ENCODE data around the gene SIGLEC5. TPM values are rescaled to one million over a fixed set of nuclear protein-coding genes. Genes with fewer than 3 reads are reported as not detected.

Gene SIGLEC5
- total RNA-seq, 1 donor from 2014 or later = not detected

DNA sequence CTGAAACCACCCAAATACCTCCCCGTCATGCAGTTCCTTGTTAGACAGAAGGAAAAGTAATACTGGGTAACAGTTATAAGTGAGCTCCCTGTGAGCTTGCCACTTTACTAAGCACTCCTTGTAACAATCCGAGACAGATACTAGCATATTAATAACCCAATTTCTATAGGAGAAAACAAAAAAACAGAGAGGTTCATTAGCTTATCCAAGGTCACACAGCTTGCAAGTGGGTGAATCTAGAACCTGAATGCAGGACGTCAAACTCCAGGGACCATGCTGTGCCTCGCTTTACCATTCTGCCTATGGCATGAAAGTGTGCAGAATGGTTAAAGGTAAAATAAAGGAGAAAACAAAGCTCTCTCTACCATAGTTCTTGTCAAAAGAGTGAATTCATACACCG lies 15.4 kb downstream of the SIGLEC5 start:
- no peak overlapping the region for H3K4me3 Mint-ChIP-seq (ENCODE audit: unreplicated experiment)
- TF ChIP-seq CTCF (IDR thresholded peaks at IDR 0.05) = no peak
- H3K9me3 Mint-ChIP-seq (ENCODE audit: unreplicated experiment) = peaks cover 9% of the 10 kb centered on the region
- DNase-seq (ENCODE audit: extremely low spot score, unreplicated experiment) = no peak
- no peaks in the 10 kb centered on the region for H3K36me3 Mint-ChIP-seq (ENCODE audit: unreplicated experiment)
- H3K4me1 Mint-ChIP-seq (ENCODE audit: unreplicated experiment) = no peaks in the 10 kb centered on the region
- no peak overlapping the region for H3K27ac Mint-ChIP-seq (ENCODE audit: unreplicated experiment)
- no peaks in the 10 kb centered on the region for H3K27me3 Mint-ChIP-seq (ENCODE audit: unreplicated experiment)

- H3K9me3 Mint-ChIP-seq (ENCODE audit: unreplicated experiment) = peaks cover 12% of the 10 kb centered on the region
- H3K4me3 Mint-ChIP-seq (ENCODE audit: unreplicated experiment) = no peak overlapping the region
- no peak for TF ChIP-seq CTCF (IDR thresholded peaks at IDR 0.05)
- no peak for DNase-seq (ENCODE audit: extremely low spot score, unreplicated experiment)
- no peaks in the 10 kb centered on the region for H3K36me3 Mint-ChIP-seq (ENCODE audit: unreplicated experiment)
- H3K27me3 Mint-ChIP-seq (ENCODE audit: unreplicated experiment) = no peaks in the 10 kb centered on the region
- H3K27ac Mint-ChIP-seq (ENCODE audit: unreplicated experiment) = no peak overlapping the region
- no peaks in the 10 kb centered on the region for H3K4me1 Mint-ChIP-seq (ENCODE audit: unreplicated experiment)
Observed at GRCh38 chr19:51610576-51610975, 19.6 kb downstream of the SIGLEC5 start.

DNA sequence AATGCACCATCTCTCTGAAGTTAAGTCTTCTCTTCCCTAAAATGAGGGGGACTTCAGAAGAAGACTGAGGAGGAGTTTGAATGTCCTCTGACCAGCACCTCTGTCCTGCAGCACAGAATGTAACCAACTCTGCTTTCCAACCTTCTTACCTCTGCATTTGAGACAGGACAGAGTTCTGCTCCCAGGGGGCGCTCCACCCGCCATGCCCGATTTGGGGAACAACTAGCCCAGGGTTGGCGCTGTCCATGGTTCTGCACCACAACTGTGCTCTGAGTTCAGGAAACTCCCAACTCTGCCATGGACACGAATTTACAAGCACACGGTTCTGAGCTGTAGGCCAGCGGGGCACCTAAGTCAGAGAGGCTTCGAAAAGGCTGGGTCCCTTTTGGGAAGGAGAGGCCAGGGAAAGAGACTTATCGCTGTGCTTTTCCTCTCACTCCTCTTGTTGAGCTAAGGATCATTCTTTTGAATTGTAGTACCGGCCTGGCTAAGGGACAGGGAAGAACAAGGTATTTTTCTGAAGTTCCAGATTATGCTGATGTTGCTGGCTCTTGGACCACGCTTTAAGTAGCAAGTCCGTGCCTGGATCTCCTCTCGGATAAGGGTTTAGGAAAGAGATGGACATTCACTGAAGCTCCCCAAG lies 22.2 kb downstream of the SIGLEC5 start:
- DNase-seq (ENCODE audit: extremely low spot score, unreplicated experiment) = peak; percentile 85
- H3K4me1 Mint-ChIP-seq (ENCODE audit: unreplicated experiment) = no peaks in the 10 kb centered on the region
- no peaks in the 10 kb centered on the region for H3K27me3 Mint-ChIP-seq (ENCODE audit: unreplicated experiment)
- H3K9me3 Mint-ChIP-seq (ENCODE audit: unreplicated experiment) = peaks cover 16% of the 10 kb centered on the region
- H3K4me3 Mint-ChIP-seq (ENCODE audit: unreplicated experiment) = no peak overlapping the region
- H3K27ac Mint-ChIP-seq (ENCODE audit: unreplicated experiment) = no peak overlapping the region
- peak; percentile 59 for TF ChIP-seq CTCF (IDR thresholded peaks at IDR 0.05)
- H3K36me3 Mint-ChIP-seq (ENCODE audit: unreplicated experiment) = no peaks in the 10 kb centered on the region

- no peak overlapping the region for H3K27ac Mint-ChIP-seq (ENCODE audit: unreplicated experiment)
- H3K36me3 Mint-ChIP-seq (ENCODE audit: unreplicated experiment) = no peaks in the 10 kb centered on the region
- peaks cover 10% of the 10 kb centered on the region for H3K9me3 Mint-ChIP-seq (ENCODE audit: unreplicated experiment)
- H3K4me1 Mint-ChIP-seq (ENCODE audit: unreplicated experiment) = no peaks in the 10 kb centered on the region
- no peak overlapping the region for H3K4me3 Mint-ChIP-seq (ENCODE audit: unreplicated experiment)
- DNase-seq (ENCODE audit: extremely low spot score, unreplicated experiment) = no peak
- TF ChIP-seq CTCF (IDR thresholded peaks at IDR 0.05) = no peak
- no peaks in the 10 kb centered on the region for H3K27me3 Mint-ChIP-seq (ENCODE audit: unreplicated experiment)
Observed at GRCh38 chr19:51607077-51607476, 23.1 kb downstream of the SIGLEC5 start.

DNA sequence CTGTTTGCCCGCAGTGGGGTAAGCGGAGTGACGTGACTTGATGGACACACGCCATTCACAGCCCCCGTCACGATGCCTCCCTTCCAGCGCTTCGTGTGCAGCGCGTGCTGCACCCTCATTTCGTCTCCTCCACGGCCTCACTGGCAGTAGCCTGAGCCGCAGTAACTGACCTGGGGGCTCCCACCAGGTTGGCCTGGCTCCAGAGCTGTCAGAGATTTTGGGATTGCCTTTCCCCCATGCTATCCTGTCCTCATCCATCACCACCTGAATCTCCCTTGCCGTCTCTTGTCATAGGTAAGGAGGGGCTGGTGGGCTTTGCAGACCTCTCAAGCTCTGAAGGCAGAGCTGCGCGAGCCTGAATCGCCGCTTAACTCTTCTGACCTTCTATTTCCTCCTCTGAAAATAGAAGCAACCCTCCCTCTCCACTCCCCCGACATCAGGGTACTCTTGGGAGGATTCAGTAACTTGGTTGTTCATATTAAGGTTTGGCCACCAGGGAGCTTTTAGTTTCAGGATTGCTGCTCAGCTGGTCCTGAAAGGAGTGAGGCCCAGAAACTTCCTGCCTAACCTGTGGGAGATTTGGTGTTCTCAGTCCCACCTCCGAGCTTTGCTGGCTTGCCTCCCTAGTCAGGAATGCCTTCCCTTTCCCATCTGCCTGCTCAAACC lies 27.9 kb downstream of the SIGLEC5 start:
- Mint-ChIP-seq H3K36me3 (ENCODE audit: unreplicated experiment) (no peaks in the 10 kb centered on the region), H3K27ac (ENCODE audit: unreplicated experiment) (no peak overlapping the region), H3K9me3 (ENCODE audit: unreplicated experiment) (peaks cover 11% of the 10 kb centered on the region), H3K27me3 (ENCODE audit: unreplicated experiment) (no peaks in the 10 kb centered on the region), H3K4me1 (ENCODE audit: unreplicated experiment) (no peaks in the 10 kb centered on the region), H3K4me3 (ENCODE audit: unreplicated experiment) (no peak overlapping the region)
- peak; percentile 71 for DNase-seq (ENCODE audit: extremely low spot score, unreplicated experiment)
- no peak for TF ChIP-seq CTCF (IDR thresholded peaks at IDR 0.05)
